Left renal cortex interstitium (tissue), 4 donors: ENCODE data around the gene HOXA10. TPM values are rescaled to one million over a fixed set of nuclear protein-coding genes. Genes with fewer than 3 reads are reported as not detected.

Experiments
- polyA plus RNA-seq, 4 donors: library from polyadenylated mRNA; unstranded; fragments of 120-200 nt; gene quantifications; one replicate each; pipeline ENCODE4 v1.2.1, GENCODE V29; 2013; ENCODE audit not compliant: insufficient read length in 4 of 4

HOXA10 gene
- polyA plus RNA-seq, 4 donors, result 131 to 160 (median 151) TPM

Other genes starting within 250 kb of the HOXA10 start
- gene HOXA1, start 78.3 kb downstream of the HOXA10 start, polyA plus RNA-seq, result 1 to 10 TPM; 1.9 to 2.8 (median 2.6) TPM
- 10 to 100 TPM in 2 of 4 donors, 1 to 10 TPM in 2; 6.5 to 13.6 (median 10.5) TPM for gene HOXA2, start 71.6 kb downstream of the HOXA10 start, polyA plus RNA-seq
- 10 to 100 TPM; 18.9 to 25.5 (median 22.2) TPM for gene HOXA4, start 43.6 kb downstream of the HOXA10 start, polyA plus RNA-seq
- gene HOXA5, start 30.6 kb downstream of the HOXA10 start, polyA plus RNA-seq, result 10 to 100 TPM; 70.8 to 87.5 (median 80.9) TPM
- 10 to 100 TPM; 24.7 to 59.3 (median 38.3) TPM for gene HOXA6, start 26.5 kb downstream of the HOXA10 start, polyA plus RNA-seq
- 10 to 100 TPM; 36.3 to 53.5 (median 51.6) TPM for gene HOXA3, start 21.7 kb downstream of the HOXA10 start, polyA plus RNA-seq
- 10 to 100 TPM; 27.0 to 38.1 (median 31.3) TPM for gene HOXA7, start 17.6 kb downstream of the HOXA10 start, polyA plus RNA-seq
- 100 to 1,000 TPM in 3 of 4 donors, 10 to 100 TPM in 1; 86.6 to 118 (median 107) TPM for gene HOXA9, start 8.8 kb downstream of the HOXA10 start, polyA plus RNA-seq
- 10 to 100 TPM; 29.6 to 48.7 (median 43.5) TPM for gene HOXA11, start 10.9 kb upstream of the HOXA10 start, polyA plus RNA-seq
- gene HOXA13, start 25.8 kb upstream of the HOXA10 start, polyA plus RNA-seq, result under 1 TPM in 1 of 4 donors, not detected in 3; 0.21 TPM
- gene EVX1, start 68.5 kb upstream of the HOXA10 start, polyA plus RNA-seq, result under 1 TPM in 2 of 4 donors, not detected in 2; 0.06 to 0.07 TPM